CD4-positive, alpha-beta T cell treated with Interleukin-12 subunit alpha and Interleukin-12 subunit beta, for 1 hour (primary cell): ENCODE results near the gene ERC2.

Experiments used
- DNase-seq: peaks from one replicate; pipeline ENCODE4 v3.0.0-alpha.2; 2020

Gene ERC2

GRCh38 chr3:55903680-55904079 is 564.6 kb downstream of the ERC2 start:
- DNase-seq: no peak

GRCh38 chr3:55902221-55902900 is 565.9 kb downstream of the ERC2 start:
- no peak for DNase-seq

GRCh38 chr3:55899887-55900286 is 568.4 kb downstream of the ERC2 start:
- no peak for DNase-seq

GRCh38 chr3:55897573-55898224 is 570.6 kb downstream of the ERC2 start:
- no peak for DNase-seq

- no peak for DNase-seq
Observed at GRCh38 chr3:55895897-55896566, 572.2 kb downstream of the ERC2 start.

- no peak for DNase-seq
Observed at GRCh38 chr3:55894605-55895004, 573.7 kb downstream of the ERC2 start.

GRCh38 chr3:55893045-55893664 is 575.1 kb downstream of the ERC2 start:
- DNase-seq: no peak

- no peak for DNase-seq
Observed at GRCh38 chr3:55891106-55891505, 577.2 kb downstream of the ERC2 start.

- no peak for DNase-seq
Observed at GRCh38 chr3:55888282-55888885, 579.9 kb downstream of the ERC2 start.

GRCh38 chr3:55885721-55886120 is 582.5 kb downstream of the ERC2 start:
- no peak for DNase-seq

GRCh38 chr3:55884491-55885285 is 583.6 kb downstream of the ERC2 start:
- DNase-seq: no peak

GRCh38 chr3:55884066-55884465 is 584.2 kb downstream of the ERC2 start:
- DNase-seq: no peak

- no peak for DNase-seq
Observed at GRCh38 chr3:55882006-55882405, 586.3 kb downstream of the ERC2 start.

- no peak for DNase-seq
Observed at GRCh38 chr3:55880357-55880756, 587.9 kb downstream of the ERC2 start.

- DNase-seq: no peak
Observed at GRCh38 chr3:55879901-55880331, 588.4 kb downstream of the ERC2 start.

GRCh38 chr3:55877703-55878102 is 590.6 kb downstream of the ERC2 start:
- DNase-seq: no peak

GRCh38 chr3:55876560-55876959 is 591.7 kb downstream of the ERC2 start:
- no peak for DNase-seq

GRCh38 chr3:55875113-55875512 is 593.2 kb downstream of the ERC2 start:
- no peak for DNase-seq

- no peak for DNase-seq
Observed at GRCh38 chr3:55873523-55874254, 594.6 kb downstream of the ERC2 start.

- DNase-seq: no peak
Observed at GRCh38 chr3:55870594-55870993, 597.7 kb downstream of the ERC2 start.

GRCh38 chr3:55868347-55868746 is 599.9 kb downstream of the ERC2 start:
- DNase-seq: no peak

GRCh38 chr3:55863028-55863427 is 605.2 kb downstream of the ERC2 start:
- no peak for DNase-seq
